CD4-positive, alpha-beta memory T cell (primary cell): Measurements from ENCODE around the gene MYH4. TPM values are rescaled to one million over a fixed set of nuclear protein-coding genes. Genes with fewer than 3 reads are reported as not detected.

Experiments used
- CTCF ChIA-PET: fragments of 350-600 bp; sonication (Branson Sonifier 250); formaldehyde crosslinking; loops from one replicate; lab custom pipeline; 2021; ENCODE audit warnings: inconsistent platforms; ENCODE audit not compliant: partially characterized antibody; lab: Charles Lee
- POLR2A ChIA-PET: fragments of 350-600 bp; sonication (Branson Sonifier 250); formaldehyde crosslinking; loops from one replicate; lab custom pipeline; 2021; ENCODE audit not compliant: partially characterized antibody; lab: Charles Lee
- DNase-seq, 5 donors: peaks; one replicate each; pipeline versions ENCODE4 v3.0.0 to v3.0.0-alpha.2; 2020 to 2022; ENCODE audit warnings: mixed read lengths in 1 of 5
- H3K27ac ChIP-seq: one replicate; pipeline ENCODE4 v1.7.0; 2013; ENCODE audit warnings: low read depth, low read length
- H3K27me3 ChIP-seq: 2 replicates; pipeline ENCODE4 v1.7.0; 2013; ENCODE audit warnings: mild to moderate bottlenecking, low read length, moderate library complexity; ENCODE audit not compliant: insufficient read depth
- H3K36me3 ChIP-seq: 2 replicates; pipeline ENCODE4 v1.7.0; 2013; ENCODE audit warnings: mild to moderate bottlenecking, low read length, moderate library complexity; ENCODE audit not compliant: insufficient read depth
- H3K4me1 ChIP-seq: 2 replicates; pipeline ENCODE4 v1.7.0; 2013; ENCODE audit warnings: mild to moderate bottlenecking, low read length, moderate library complexity; ENCODE audit not compliant: insufficient read depth
- H3K4me3 ChIP-seq, 2 donors: one replicate each; pipeline ENCODE4 v1.7.0; 2013; ENCODE audit warnings: low read length in 2 of 2, mild to moderate bottlenecking in 1 of 2
- H3K9me3 ChIP-seq, 2 donors: one replicate each; pipeline ENCODE4 v1.7.0; 2013; ENCODE audit warnings: low read length in 2 of 2, control low read depth in 1 of 2; ENCODE audit not compliant: control insufficient read depth in 1 of 2
- H3K27ac Mint-ChIP-seq, 7 donors: one replicate each; pipeline ENCODE4 v1.8.0; 2020 to 2021; ENCODE audit warnings: mixed read lengths in 7 of 7, mild to moderate bottlenecking in 6 of 7, inconsistent platforms in 3 of 7, moderate library complexity in 3 of 7
- H3K27me3 Mint-ChIP-seq, 2 donors: one replicate each; pipeline ENCODE4 v1.8.0; 2020 to 2021; ENCODE audit warnings: mixed read lengths in 2 of 2
- H3K36me3 Mint-ChIP-seq, 2 donors: one replicate each; pipeline ENCODE4 v1.8.0; 2020 to 2021; ENCODE audit warnings: mixed read lengths in 2 of 2, inconsistent platforms in 1 of 2, mild to moderate bottlenecking in 1 of 2
- H3K4me1 Mint-ChIP-seq, 4 donors: one replicate each; pipeline ENCODE4 v1.8.0; 2020 to 2021; ENCODE audit warnings: mixed read lengths in 4 of 4, mild to moderate bottlenecking in 1 of 4
- H3K4me3 Mint-ChIP-seq, 8 donors: one replicate each; pipeline ENCODE4 v1.8.0; 2020 to 2021; ENCODE audit warnings: mixed read lengths in 8 of 8, mild to moderate bottlenecking in 7 of 8, moderate library complexity in 6 of 8, inconsistent platforms in 3 of 8
- H3K9me3 Mint-ChIP-seq, 8 donors: one replicate each; pipeline ENCODE4 v1.8.0; 2020 to 2021; ENCODE audit warnings: mixed read lengths in 8 of 8, mild to moderate bottlenecking in 5 of 8, inconsistent platforms in 3 of 8, moderate library complexity in 1 of 8
- intact Hi-C: fragments of 100-400 bp; cut with micrococcal nuclease; formaldehyde crosslinking; loops from one replicate; pipeline ENCODE4 v1.15.1; 2023
- polyA plus RNA-seq, 2 donors: library from polyadenylated mRNA; unstranded; fragments of 300-500 nt; fragmentation: Illumina TruSeq; gene quantifications; one replicate each; pipeline ENCODE4 v1.2.3, GENCODE V29; 2021
- total RNA-seq, 2 experiments: library from RNA; stranded (reverse); gene quantifications; one replicate each; pipeline ENCODE4 v1.2.3, GENCODE V29; 2021

Gene MYH4
- total and polyA plus RNA-seq, 4 experiments from 2014 or later = not detected

DNA sequence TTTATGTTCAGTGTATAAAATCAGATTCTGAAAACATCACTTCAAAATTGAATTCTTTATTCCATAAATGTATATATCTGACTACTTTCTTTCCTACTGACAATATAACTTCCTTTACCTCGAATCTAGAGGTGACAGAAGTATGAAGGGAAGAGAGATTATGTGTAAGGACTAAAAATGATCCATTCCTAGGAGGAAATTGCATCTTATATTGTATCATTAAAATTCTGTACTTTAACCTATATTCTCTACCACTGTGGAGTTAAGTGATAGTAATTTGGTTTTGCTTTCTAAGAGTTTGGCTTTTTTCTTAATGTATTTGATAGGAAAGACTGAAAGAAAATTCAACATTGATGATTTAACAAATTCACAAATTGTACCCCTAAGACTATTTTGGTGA is 11.4 kb downstream of the MYH4 start:
- H3K36me3 ChIP-seq = no peaks in the 10 kb centered on the region
- Mint-ChIP-seq H3K4me1 (no peaks in the 10 kb centered on the region), H3K27me3 (peaks cover 1 to 3% of the 10 kb centered on the region in 2 donors), H3K36me3 (no peaks in the 10 kb centered on the region), H3K27ac (no peak overlapping the region), H3K4me3 (no peak overlapping the region), H3K9me3 (peaks cover 0 to 6% (median 0%) of the 10 kb centered on the region in 8 donors)
- POLR2A ChIA-PET = no interaction called here
- H3K4me3 ChIP-seq = no peak overlapping the region
- CTCF ChIA-PET = no interaction called here
- H3K4me1 ChIP-seq = no peaks in the 10 kb centered on the region
- no peaks in the 10 kb centered on the region for H3K27me3 ChIP-seq
- intact Hi-C loops = no loop called here
- DNase-seq = no peak
- no peak overlapping the region for H3K27ac ChIP-seq
- no peaks in the 10 kb centered on the region for H3K9me3 ChIP-seq

- Mint-ChIP-seq H3K27ac (no peak overlapping the region), H3K36me3 (no peaks in the 10 kb centered on the region), H3K27me3 (peaks cover 3 to 8% of the 10 kb centered on the region in 2 donors), H3K9me3 (peaks cover 0 to 4% (median 0%) of the 10 kb centered on the region in 8 donors), H3K4me1 (no peaks in the 10 kb centered on the region), H3K4me3 (no peak overlapping the region)
- POLR2A ChIA-PET = no interaction called here
- no peaks in the 10 kb centered on the region for H3K36me3 ChIP-seq
- intact Hi-C loops = no loop called here
- no peaks in the 10 kb centered on the region for H3K9me3 ChIP-seq
- H3K27ac ChIP-seq = no peak overlapping the region
- H3K27me3 ChIP-seq = no peaks in the 10 kb centered on the region
- CTCF ChIA-PET = interaction anchor here (1.5 kb wide), 1 partner anchor 16 kb away, joined by 3 read pairs; no protein-coding TSS in a partner anchor
- DNase-seq = no peak
- no peak overlapping the region for H3K4me3 ChIP-seq
- H3K4me1 ChIP-seq = no peaks in the 10 kb centered on the region
Measured at GRCh38 chr17:10447026-10447931, 22.1 kb downstream of the MYH4 start.

GRCh38 chr17:10439816-10440215 is 29.5 kb downstream of the MYH4 start:
- ChIA-PET CTCF (no interaction called here), POLR2A (no interaction called here)
- H3K36me3 ChIP-seq = no peaks in the 10 kb centered on the region
- H3K27ac ChIP-seq = no peak overlapping the region
- H3K4me3 ChIP-seq = no peak overlapping the region
- no peaks in the 10 kb centered on the region for H3K27me3 ChIP-seq
- H3K27me3 Mint-ChIP-seq = peaks cover 7 to 13% of the 10 kb centered on the region in 2 donors
- peaks cover 0 to 16% (median 5%) of the 10 kb centered on the region in 8 donors for H3K9me3 Mint-ChIP-seq
- H3K36me3 Mint-ChIP-seq = no peaks in the 10 kb centered on the region
- intact Hi-C loops = no loop called here
- no peaks in the 10 kb centered on the region for H3K4me1 Mint-ChIP-seq
- no peak overlapping the region for H3K27ac Mint-ChIP-seq
- H3K9me3 ChIP-seq = no peaks in the 10 kb centered on the region
- H3K4me1 ChIP-seq = no peaks in the 10 kb centered on the region
- no peak for DNase-seq
- no peak overlapping the region for H3K4me3 Mint-ChIP-seq

- Histone ChIP-seq H3K4me3 (no peak overlapping the region), H3K36me3 (no peaks in the 10 kb centered on the region), H3K27ac (no peak overlapping the region), H3K27me3 (no peaks in the 10 kb centered on the region), H3K4me1 (no peaks in the 10 kb centered on the region), H3K9me3 (no peaks in the 10 kb centered on the region)
- no peaks in the 10 kb centered on the region for H3K4me1 Mint-ChIP-seq
- ChIA-PET POLR2A (no interaction called here), CTCF (interaction anchor here (1.3 kb wide), 1 partner anchor 10 kb away, joined by 3 read pairs; no protein-coding TSS in a partner anchor)
- peaks cover 3 to 7% of the 10 kb centered on the region in 2 donors for H3K27me3 Mint-ChIP-seq
- H3K9me3 Mint-ChIP-seq = peaks cover 0 to 32% (median 12%) of the 10 kb centered on the region in 8 donors
- H3K4me3 Mint-ChIP-seq = no peak overlapping the region
- intact Hi-C loops = no loop called here
- no peak for DNase-seq
- no peaks in the 10 kb centered on the region for H3K36me3 Mint-ChIP-seq
- H3K27ac Mint-ChIP-seq = no peak overlapping the region
Measured at GRCh38 chr17:10435096-10435495, 34.3 kb downstream of the MYH4 start.

- Mint-ChIP-seq H3K4me1 (no peaks in the 10 kb centered on the region), H3K9me3 (peaks cover 0 to 20% (median 6%) of the 10 kb centered on the region in 8 donors), H3K4me3 (no peak overlapping the region), H3K36me3 (no peaks in the 10 kb centered on the region), H3K27me3 (peaks cover 0 to 2% of the 10 kb centered on the region in 2 donors), H3K27ac (no peak overlapping the region)
- Histone ChIP-seq H3K27ac (no peak overlapping the region), H3K36me3 (no peaks in the 10 kb centered on the region), H3K4me3 (no peak overlapping the region), H3K9me3 (no peaks in the 10 kb centered on the region), H3K27me3 (no peaks in the 10 kb centered on the region), H3K4me1 (no peaks in the 10 kb centered on the region)
- intact Hi-C loops = no loop called here
- CTCF ChIA-PET = no interaction called here
- POLR2A ChIA-PET = no interaction called here
- DNase-seq = no peak
Measured at GRCh38 chr17:10429421-10430045, 39.8 kb downstream of the MYH4 start.

DNA sequence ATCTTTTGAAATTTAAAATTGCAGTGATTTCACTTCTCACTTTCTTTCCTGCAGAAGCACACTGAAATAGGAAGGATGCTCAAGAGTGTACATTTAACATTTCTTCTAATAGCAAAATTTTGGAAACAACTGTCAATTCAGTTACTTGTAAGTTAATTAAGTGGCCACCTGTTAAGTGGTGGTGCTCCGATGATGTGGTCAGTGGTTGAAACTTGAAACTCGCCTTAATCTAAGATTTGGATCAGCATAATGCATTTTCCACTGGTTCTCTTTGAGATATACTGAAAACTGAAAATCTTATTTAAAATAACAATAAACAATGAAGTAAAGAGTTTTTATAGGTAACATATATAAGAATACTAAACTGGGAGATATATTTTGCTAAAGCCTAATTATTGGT is 40.6 kb downstream of the MYH4 start:
- peaks cover 0 to 20% (median 6%) of the 10 kb centered on the region in 8 donors for H3K9me3 Mint-ChIP-seq
- Histone ChIP-seq H3K27me3 (no peaks in the 10 kb centered on the region), H3K27ac (no peak overlapping the region), H3K4me1 (no peaks in the 10 kb centered on the region), H3K9me3 (no peaks in the 10 kb centered on the region), H3K4me3 (no peak overlapping the region), H3K36me3 (no peaks in the 10 kb centered on the region)
- H3K27me3 Mint-ChIP-seq = peaks cover 0 to 2% of the 10 kb centered on the region in 2 donors
- H3K4me1 Mint-ChIP-seq = no peaks in the 10 kb centered on the region
- intact Hi-C loops = no loop called here
- H3K4me3 Mint-ChIP-seq = no peak overlapping the region
- ChIA-PET CTCF (no interaction called here), POLR2A (no interaction called here)
- H3K27ac Mint-ChIP-seq = no peak overlapping the region
- H3K36me3 Mint-ChIP-seq = no peaks in the 10 kb centered on the region
- DNase-seq = no peak

GRCh38 chr17:10421900-10422542 is 47.3 kb downstream of the MYH4 start, which contains the start of gene MYH8:
Gene MYH8 (minus strand): TSS chr17:10421950. CDS start chr17:10420227, 1,723 bp downstream.
- Mint-ChIP-seq H3K36me3 (no peaks in the 10 kb centered on the region), H3K4me3 (no peak within 1 kb of the TSS)
- no peak within 1 kb of the TSS for H3K27ac ChIP-seq

More at GRCh38 chr17:10421900-10422542, 47.3 kb downstream of the MYH4 start, which contains the start of gene MYH8:
- DNase-seq = no peak
- no peaks in the 10 kb centered on the region for H3K4me1 ChIP-seq
- peaks cover 0 to 2% of the 10 kb centered on the region in 2 donors for H3K27me3 Mint-ChIP-seq
- H3K27ac Mint-ChIP-seq = no peak within 1 kb of the TSS
- no peaks in the 10 kb centered on the region for H3K4me1 Mint-ChIP-seq
- CTCF ChIA-PET = interaction anchor here (0.7 kb wide), 1 partner anchor 18 kb away, joined by 3 read pairs; no protein-coding TSS in a partner anchor
- POLR2A ChIA-PET = no interaction called here
- peaks cover 0 to 3% (median 0%) of the 10 kb centered on the region in 8 donors for H3K9me3 Mint-ChIP-seq
- no peaks in the 10 kb centered on the region for H3K9me3 ChIP-seq
- H3K27me3 ChIP-seq = no peaks in the 10 kb centered on the region
- H3K4me3 ChIP-seq = no peak within 1 kb of the TSS
- intact Hi-C loops = no loop called here
- no peaks in the 10 kb centered on the region for H3K36me3 ChIP-seq
